HFF-Myc (cell line): Measurements from ENCODE around the gene SHANK3.

Experiments
- DNase-seq: peaks from one replicate; pipeline ENCODE4 v3.0.0-alpha.2; 2011; ENCODE audit warnings: low read depth; ENCODE audit errors: extremely low read depth
- H3K4me3 ChIP-seq: replicated peaks from 2 replicates; pipeline ENCODE4 v1.5.1; 2011; ENCODE audit warnings: low read depth, mild to moderate bottlenecking, control low read depth, low read length
- TF ChIP-seq, protein P1 (sequence below): IDR thresholded peaks from 2 replicates; pipeline ENCODE4 v1.5.1; 2012; ENCODE audit warnings: mild to moderate bottlenecking, low read depth, low read length, control low read depth; ENCODE audit errors: missing control alignments

SHANK3 gene

DNA sequence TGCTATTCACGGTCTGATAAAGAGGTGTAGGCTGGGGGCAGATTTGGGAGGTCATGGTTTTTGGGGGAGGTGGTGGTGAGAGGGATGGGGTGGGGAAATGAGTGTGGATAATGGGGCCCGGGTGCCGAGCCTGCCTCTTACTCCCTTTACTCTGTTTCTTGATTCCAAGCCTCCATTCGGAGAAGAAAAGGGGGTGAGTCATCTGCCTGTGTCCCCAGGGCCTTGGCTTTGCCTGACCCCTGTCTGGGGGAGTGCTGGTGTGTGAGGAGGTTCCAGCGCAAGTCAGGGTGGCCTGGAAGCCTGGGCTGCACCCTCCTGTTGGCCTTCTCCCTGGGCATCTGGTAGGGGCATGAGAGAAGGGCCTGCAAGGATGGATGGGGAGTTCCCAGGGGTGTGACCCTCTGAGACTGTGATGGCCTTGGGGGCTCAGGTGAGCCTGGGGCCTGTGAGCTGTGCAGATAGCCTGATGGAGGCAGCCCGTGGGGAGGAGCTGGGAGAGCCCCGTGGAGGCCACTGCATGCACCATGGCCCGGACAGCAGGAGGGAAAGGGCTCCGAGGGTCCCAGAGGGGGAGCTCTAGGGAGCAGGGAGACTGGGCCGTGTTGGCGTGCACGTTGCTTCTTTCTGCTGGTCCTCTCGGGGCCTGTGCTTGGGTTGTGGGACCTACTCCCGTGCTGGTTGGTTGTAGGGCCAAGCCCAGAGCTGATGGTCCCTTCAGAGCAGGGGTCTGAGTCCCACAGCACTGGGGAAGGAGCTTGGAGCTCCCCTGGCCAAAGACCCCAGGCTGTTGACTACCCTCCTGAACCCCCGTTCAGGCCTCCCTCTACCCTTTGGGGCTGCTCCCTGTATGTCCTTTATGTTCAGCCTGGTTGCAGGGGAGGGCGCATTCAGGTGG lies 39.1 kb downstream of the SHANK3 start:
- H3K4me3 ChIP-seq = no peak overlapping the region
- DNase-seq = no peak

GRCh38 chr22:50712341-50713007 lies 39.9 kb downstream of the SHANK3 start:
- TF ChIP-seq, protein P1, sequence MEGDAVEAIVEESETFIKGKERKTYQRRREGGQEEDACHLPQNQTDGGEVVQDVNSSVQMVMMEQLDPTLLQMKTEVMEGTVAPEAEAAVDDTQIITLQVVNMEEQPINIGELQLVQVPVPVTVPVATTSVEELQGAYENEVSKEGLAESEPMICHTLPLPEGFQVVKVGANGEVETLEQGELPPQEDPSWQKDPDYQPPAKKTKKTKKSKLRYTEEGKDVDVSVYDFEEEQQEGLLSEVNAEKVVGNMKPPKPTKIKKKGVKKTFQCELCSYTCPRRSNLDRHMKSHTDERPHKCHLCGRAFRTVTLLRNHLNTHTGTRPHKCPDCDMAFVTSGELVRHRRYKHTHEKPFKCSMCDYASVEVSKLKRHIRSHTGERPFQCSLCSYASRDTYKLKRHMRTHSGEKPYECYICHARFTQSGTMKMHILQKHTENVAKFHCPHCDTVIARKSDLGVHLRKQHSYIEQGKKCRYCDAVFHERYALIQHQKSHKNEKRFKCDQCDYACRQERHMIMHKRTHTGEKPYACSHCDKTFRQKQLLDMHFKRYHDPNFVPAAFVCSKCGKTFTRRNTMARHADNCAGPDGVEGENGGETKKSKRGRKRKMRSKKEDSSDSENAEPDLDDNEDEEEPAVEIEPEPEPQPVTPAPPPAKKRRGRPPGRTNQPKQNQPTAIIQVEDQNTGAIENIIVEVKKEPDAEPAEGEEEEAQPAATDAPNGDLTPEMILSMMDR = no peak
- H3K4me3 ChIP-seq = no peak overlapping the region
- no peak for DNase-seq

More for the DNA sequence above, 39.1 kb downstream of the SHANK3 start:
- TF ChIP-seq, protein P1 = no peak

DNA sequence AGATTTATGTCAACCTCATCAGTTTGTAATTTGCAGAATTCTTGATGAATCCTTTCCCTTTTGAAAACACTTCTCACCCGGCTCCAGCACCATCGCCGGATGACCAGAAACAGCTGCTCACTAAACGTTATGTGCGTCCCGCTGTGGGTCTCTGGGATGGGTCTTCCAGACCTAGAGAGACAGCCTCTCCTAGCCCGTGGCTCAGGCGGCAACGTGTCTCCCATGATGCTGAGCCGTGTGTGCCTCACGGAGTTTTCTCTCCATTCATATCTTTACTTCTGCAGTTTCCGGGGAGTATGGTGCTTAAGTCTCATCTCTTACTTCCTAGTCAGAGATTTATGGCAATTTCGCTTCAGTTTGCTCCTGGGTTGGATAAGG lies 40.4 kb downstream of the SHANK3 start:
- TF ChIP-seq, protein P1 = no peak
- H3K4me3 ChIP-seq = no peak overlapping the region
- DNase-seq = no peak

DNA sequence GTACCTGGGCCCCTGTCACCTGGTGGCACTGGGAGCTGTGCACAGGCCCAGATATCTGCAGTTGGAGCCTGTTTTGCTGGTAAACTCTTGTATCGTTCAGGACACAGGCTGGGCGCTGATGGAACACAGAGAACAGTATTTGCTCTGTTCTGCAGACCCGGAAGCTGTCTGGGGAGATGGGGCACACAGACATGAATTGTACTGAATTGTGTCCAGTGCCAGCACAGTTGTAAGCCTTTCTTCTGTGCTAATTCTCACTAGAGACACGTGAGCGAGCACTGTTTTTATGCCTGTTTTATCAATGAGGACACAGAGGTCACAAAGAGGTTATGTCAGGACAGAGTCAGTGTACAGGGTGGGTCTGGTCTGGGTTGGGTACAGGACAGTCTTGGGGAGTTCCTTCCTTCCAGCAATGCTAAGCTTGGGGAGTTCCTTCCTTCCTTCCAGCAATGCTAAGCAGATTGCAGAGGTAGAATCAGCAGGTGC lies 41.0 kb downstream of the SHANK3 start:
- no peak overlapping the region for H3K4me3 ChIP-seq
- no peak for DNase-seq
- TF ChIP-seq, protein P1 = no peak

GRCh38 chr22:50714150-50714549 lies 41.5 kb downstream of the SHANK3 start:
- DNase-seq = no peak
- TF ChIP-seq, protein P1 = no peak
- H3K4me3 ChIP-seq = no peak overlapping the region

- TF ChIP-seq, protein P1 = no peak
- no peak overlapping the region for H3K4me3 ChIP-seq
Measured at GRCh38 chr22:50714631-50715179, 42.1 kb downstream of the SHANK3 start.

More at GRCh38 chr22:50714631-50715179, 42.1 kb downstream of the SHANK3 start:
- no peak for DNase-seq
